ENCODE measurements around the gene CLDN5. TPM values are rescaled to one million over a fixed set of nuclear protein-coding genes. Genes with fewer than 3 reads are reported as not detected.

The CLDN5 gene
- total and polyA plus RNA-seq, 2 donors (not counting 1 experiment from before 2014, with no cell fraction given), result not detected

DNA sequence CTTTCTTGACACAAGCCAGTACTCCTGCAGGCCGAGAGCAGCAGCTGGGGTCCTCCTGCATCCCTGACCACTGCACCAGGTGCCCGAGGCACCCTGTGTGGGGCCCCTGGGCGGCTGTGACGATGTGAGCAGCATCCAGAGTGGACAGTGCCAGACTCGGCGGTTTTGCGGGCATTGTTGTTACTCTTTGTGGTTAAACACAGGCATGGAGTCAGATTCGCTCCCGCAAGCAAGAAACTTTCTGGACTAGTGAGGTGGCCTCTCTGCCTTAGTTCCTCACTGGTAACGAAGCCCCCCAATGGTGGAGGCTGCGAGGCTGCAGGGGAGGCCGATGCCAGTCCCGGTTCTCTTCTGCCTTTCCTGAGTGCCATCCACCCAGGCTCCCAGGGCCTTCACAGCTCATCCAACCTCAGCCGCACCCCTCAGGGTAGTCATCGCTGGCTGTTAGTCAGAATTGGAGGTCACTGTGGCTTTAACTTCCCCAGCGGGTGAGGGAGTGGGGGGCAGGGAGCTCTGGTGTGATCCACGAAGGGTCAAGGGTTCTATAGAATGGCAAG, 3.7 kb upstream of the CLDN5 start:
- no peak overlapping the region for H2AFZ ChIP-seq (ENCODE audit: insufficient read depth, low read depth, low read length, poor library complexity, severe bottlenecking)
- peaks cover 0 to 2% (median 0%) of the 10 kb centered on the region in 3 donors for H3K9me3 ChIP-seq (ENCODE audit: control extremely low read depth in 1 of 3, control insufficient read depth in 2 of 3, insufficient read depth in 1 of 3, low read length in 2 of 3)
- no peak overlapping the region for H3K4me3 ChIP-seq (ENCODE audit: control extremely low read depth in 1 of 5, extremely low read depth in 1 of 5, insufficient read depth in 1 of 5, low read depth in 2 of 5, low read length in 4 of 5)
- H3K27me3 Mint-ChIP-seq, result peaks cover 30% of the 10 kb centered on the region
- H3K4me1 Mint-ChIP-seq, result peaks cover 12% of the 10 kb centered on the region
- H3K4me2 ChIP-seq (replicated peaks; ENCODE audit: low read depth, low read length, poor library complexity, severe bottlenecking), result no peak overlapping the region
- no peaks in the 10 kb centered on the region for H3K9me3 Mint-ChIP-seq (ENCODE audit: insufficient read depth)
- peaks cover 0 to 38% (median 5%) of the 10 kb centered on the region in 4 experiments for H3K27me3 ChIP-seq (replicated peaks in 1 of 4; ENCODE audit: control extremely low read depth in 1 of 4, control insufficient read depth in 3 of 4, insufficient read depth in 4 of 4, low read length in 3 of 4)
- intact Hi-C loops (cut with micrococcal nuclease), result no loop called here
- H3K79me2 ChIP-seq (ENCODE audit: control insufficient read depth, insufficient read depth, low read length), result no peaks in the 10 kb centered on the region
- H3K27ac ChIP-seq (ENCODE audit: low read length in 2 of 2), result no peak overlapping the region
- H3K9ac ChIP-seq (ENCODE audit: low read length), result no peak overlapping the region
- 84% methylated on average over 14 of the region's 17 CpGs for WGBS (ENCODE audit: insufficient coverage)
- POLR2A ChIA-PET, result no interaction called here
- CTCF ChIA-PET, result no interaction called here
- no peak overlapping the region for H3K4me3 Mint-ChIP-seq
- H3K36me3 ChIP-seq (replicated peaks in 1 of 2; ENCODE audit: control extremely low read depth in 1 of 2, control insufficient read depth in 1 of 2, extremely low read depth in 1 of 2, insufficient read depth in 2 of 2, low read length in 1 of 2), result no peaks in the 10 kb centered on the region
- no peaks in the 10 kb centered on the region for H4K20me1 ChIP-seq (ENCODE audit: control insufficient read depth, insufficient read depth, low read length, poor library complexity, severe bottlenecking)
- DNase-seq (no peak), ATAC-seq (ENCODE audit: low read depth) (no peak)
- peaks cover 8 to 22% of the 10 kb centered on the region in 2 donors for H3K4me1 ChIP-seq (ENCODE audit: control insufficient read depth in 2 of 2, insufficient read depth in 2 of 2, low read length in 2 of 2)
- no peak for TF ChIP-seq EZH2 (IDR thresholded peaks at IDR 0.05; ENCODE audit: borderline replicate concordance, insufficient read depth, low read depth, low read length, poor library complexity, severe bottlenecking)
- no peak for TF ChIP-seq CTCF (IDR thresholded peaks at IDR 0.05)
- no peak overlapping the region for H3K27ac Mint-ChIP-seq

DNA sequence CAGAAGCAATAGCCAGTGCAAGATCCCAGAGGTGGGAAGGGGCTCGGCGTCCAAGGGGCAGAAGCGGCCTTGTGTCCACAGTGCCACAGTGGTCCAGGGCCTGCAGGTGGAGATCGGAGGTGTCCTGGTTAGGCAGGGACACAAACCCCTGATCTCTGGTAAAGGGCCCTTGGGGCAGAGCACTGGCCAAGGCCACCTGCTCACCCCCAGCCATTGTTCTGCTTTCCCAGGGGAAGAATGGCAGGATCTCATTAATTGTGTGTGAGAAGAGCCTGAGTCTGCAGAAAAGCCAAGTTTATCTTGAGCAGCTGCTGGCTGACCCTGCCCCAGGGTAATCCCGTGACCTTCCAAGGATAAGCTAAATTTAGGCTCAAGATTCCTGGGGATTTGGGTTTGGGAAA, 3.1 kb upstream of the CLDN5 start:
- no peaks in the 10 kb centered on the region for H3K9me3 Mint-ChIP-seq (ENCODE audit: insufficient read depth)
- H3K27me3 Mint-ChIP-seq, result peaks cover 26% of the 10 kb centered on the region
- no peak overlapping the region for H3K4me3 Mint-ChIP-seq
- TF ChIP-seq EZH2 (IDR thresholded peaks at IDR 0.05; ENCODE audit: borderline replicate concordance, insufficient read depth, low read depth, low read length, poor library complexity, severe bottlenecking) (no peak), CTCF (IDR thresholded peaks at IDR 0.05) (no peak)
- Histone ChIP-seq H3K36me3 (replicated peaks in 1 of 2; ENCODE audit: control extremely low read depth in 1 of 2, control insufficient read depth in 1 of 2, extremely low read depth in 1 of 2, insufficient read depth in 2 of 2, low read length in 1 of 2) (no peaks in the 10 kb centered on the region), H3K9ac (ENCODE audit: low read length) (no peak overlapping the region), H3K27me3 (replicated peaks in 1 of 4; ENCODE audit: control extremely low read depth in 1 of 4, control insufficient read depth in 3 of 4, insufficient read depth in 4 of 4, low read length in 3 of 4) (peaks cover 0 to 41% (median 5%) of the 10 kb centered on the region in 4 experiments), H4K20me1 (ENCODE audit: control insufficient read depth, insufficient read depth, low read length, poor library complexity, severe bottlenecking) (no peaks in the 10 kb centered on the region), H3K4me2 (replicated peaks; ENCODE audit: low read depth, low read length, poor library complexity, severe bottlenecking) (no peak overlapping the region), H3K79me2 (ENCODE audit: control insufficient read depth, insufficient read depth, low read length) (no peaks in the 10 kb centered on the region), H3K9me3 (ENCODE audit: control extremely low read depth in 1 of 3, control insufficient read depth in 2 of 3, insufficient read depth in 1 of 3, low read length in 2 of 3) (peaks cover 0 to 2% (median 0%) of the 10 kb centered on the region in 3 donors), H2AFZ (ENCODE audit: insufficient read depth, low read depth, low read length, poor library complexity, severe bottlenecking) (no peak overlapping the region), H3K4me3 (ENCODE audit: control extremely low read depth in 1 of 5, extremely low read depth in 1 of 5, insufficient read depth in 1 of 5, low read depth in 2 of 5, low read length in 4 of 5) (no peak overlapping the region), H3K4me1 (ENCODE audit: control insufficient read depth in 2 of 2, insufficient read depth in 2 of 2, low read length in 2 of 2) (peaks cover 8 to 22% of the 10 kb centered on the region in 2 donors), H3K27ac (ENCODE audit: low read length in 2 of 2) (no peak overlapping the region)
- WGBS (ENCODE audit: insufficient coverage), result 96% methylated on average over 5 of the region's 5 CpGs
- ChIA-PET CTCF (no interaction called here), POLR2A (no interaction called here)
- H3K4me1 Mint-ChIP-seq, result peaks cover 12% of the 10 kb centered on the region
- no peak overlapping the region for H3K27ac Mint-ChIP-seq
- DNase-seq, result no peak
- no peak for ATAC-seq (ENCODE audit: low read depth)
- intact Hi-C loops (cut with micrococcal nuclease), result no loop called here
